HuH-7.5 (cell line): ENCODE measurements around the gene CIAO2B.

ENCODE experiments used
- DNase-seq: peaks from one replicate; pipeline ENCODE4 v3.0.0; 2011; ENCODE audit warnings: low spot score

Gene CIAO2B

GRCh38 chr16:66885491-66885890 is 48.7 kb downstream of the CIAO2B start:
- no peak for DNase-seq

DNA sequence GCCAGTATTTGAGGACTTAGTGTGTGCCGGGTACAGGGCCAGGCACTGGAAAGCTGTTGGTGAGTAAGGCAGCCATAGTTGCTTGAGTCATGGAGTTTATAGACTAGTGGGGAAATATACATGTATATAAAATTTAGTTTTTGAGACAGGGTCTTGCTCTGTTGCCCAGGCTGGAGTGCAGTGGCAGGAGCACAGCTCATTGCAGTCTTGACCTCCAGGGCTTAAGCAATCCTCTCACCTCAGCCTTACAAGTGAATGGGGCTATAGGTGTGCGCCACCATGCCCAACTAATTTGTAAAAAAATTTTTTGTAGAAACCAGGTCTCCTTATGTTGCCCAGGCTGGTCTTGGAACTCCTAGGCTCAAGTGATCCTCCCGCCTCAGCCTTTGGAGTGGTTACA is 51.5 kb downstream of the CIAO2B start:
- DNase-seq, result no peak
